GM06990 (cell line): ENCODE results near the gene SYNDIG1.

Experiments used
- DNase-seq: peaks from one replicate; pipeline ENCODE4 v3.0.0-alpha.2; 2011; ENCODE audit not compliant: insufficient read length; ENCODE audit errors: extremely low read depth
- H3K27me3 ChIP-seq: replicated peaks from 2 replicates; pipeline ENCODE4 v1.6.0; 2011; ENCODE audit warnings: low read length; ENCODE audit not compliant: control insufficient read depth, insufficient read depth
- H3K36me3 ChIP-seq: 2 replicates; pipeline ENCODE4 v1.5.1; 2011; ENCODE audit warnings: low read length; ENCODE audit not compliant: control insufficient read depth, insufficient read depth
- H3K4me3 ChIP-seq: replicated peaks from 2 replicates; pipeline ENCODE4 v1.5.1; 2011; ENCODE audit warnings: low read depth, mild to moderate bottlenecking, control low read depth, low read length
- CTCF ChIP-seq: IDR thresholded peaks from 2 replicates; pipeline ENCODE4 v1.5.1; 2011; ENCODE audit warnings: low read length, control low read depth, mild to moderate bottlenecking, inconsistent platforms; ENCODE audit not compliant: insufficient read depth, poor library complexity, severe bottlenecking

Gene SYNDIG1

GRCh38 chr20:24589381-24589780 lies 120.0 kb downstream of the SYNDIG1 start:
- Histone ChIP-seq H3K36me3 (no peaks in the 10 kb centered on the region), H3K27me3 (peaks cover 2% of the 10 kb centered on the region), H3K4me3 (no peak overlapping the region)
- DNase-seq: no peak
- TF ChIP-seq CTCF: no peak

GRCh38 chr20:24589815-24590177 lies 120.4 kb downstream of the SYNDIG1 start:
- no peak for TF ChIP-seq CTCF
- no peaks in the 10 kb centered on the region for H3K36me3 ChIP-seq
- peaks cover 2% of the 10 kb centered on the region for H3K27me3 ChIP-seq
- no peak for DNase-seq
- H3K4me3 ChIP-seq: no peak overlapping the region

- Histone ChIP-seq H3K27me3 (no peaks in the 10 kb centered on the region), H3K4me3 (no peak overlapping the region), H3K36me3 (no peaks in the 10 kb centered on the region)
- no peak for TF ChIP-seq CTCF
- no peak for DNase-seq
Observed at GRCh38 chr20:24590178-24590982, 121.0 kb downstream of the SYNDIG1 start.

GRCh38 chr20:24597051-24597450 lies 127.6 kb downstream of the SYNDIG1 start:
- H3K27me3 ChIP-seq: no peaks in the 10 kb centered on the region
- H3K4me3 ChIP-seq: no peak overlapping the region
- no peak for DNase-seq
- TF ChIP-seq CTCF: no peak
- no peaks in the 10 kb centered on the region for H3K36me3 ChIP-seq

- no peak for DNase-seq
- Histone ChIP-seq H3K27me3 (no peaks in the 10 kb centered on the region), H3K36me3 (no peaks in the 10 kb centered on the region), H3K4me3 (no peak overlapping the region)
- no peak for TF ChIP-seq CTCF
Observed at GRCh38 chr20:24598346-24598745, 128.9 kb downstream of the SYNDIG1 start.
